Body of pancreas (tissue), 4 donors: ENCODE data around the gene FBLN2. TPM values are rescaled to one million over a fixed set of nuclear protein-coding genes. Genes with fewer than 3 reads are reported as not detected.

Experiments used
- ATAC-seq: fragments of 150-250 bp; one replicate; pipeline ENCODE4 v1.9.1; 2016
- DNase-seq, 4 donors: peaks; one replicate each; pipeline ENCODE4 v3.0.0-alpha.2; 2019
- H3K27ac ChIP-seq, 4 donors: fragments of 200-600 bp; sonication (generic); 1 replicate in 3 of 4; 2 replicates in 1 of 4; pipeline versions ENCODE4 v1.5.1 to v1.6.1; 2016 to 2019; ENCODE audit warnings: mild to moderate bottlenecking in 1 of 4, mixed read lengths in 1 of 4, moderate library complexity in 1 of 4
- H3K27me3 ChIP-seq, 2 donors: fragments of 200-600 bp; sonication (generic); one replicate each; pipeline ENCODE4 v1.6.0; 2016; ENCODE audit warnings: mild to moderate bottlenecking in 1 of 2
- H3K36me3 ChIP-seq, 2 donors: fragments of 200-600 bp; sonication (generic); replicated peaks in 1 of 2; 2 replicates each; pipeline ENCODE4 v1.5.1; 2016; ENCODE audit warnings: low read depth in 2 of 2; ENCODE audit not compliant: insufficient read depth in 1 of 2
- H3K4me1 ChIP-seq: fragments of 200-600 bp; sonication (generic); one replicate; pipeline ENCODE4 v1.6.0; 2016
- H3K4me3 ChIP-seq, 2 donors: fragments of 200-600 bp; sonication (generic); 1 replicate in 1 of 2; 2 replicates in 1 of 2; pipeline ENCODE4 v1.5.1; 2016 to 2019
- H3K9me3 ChIP-seq, 3 donors: fragments of 200-600 bp; sonication (generic); 1 replicate in 2 of 3; 2 replicates in 1 of 3; pipeline ENCODE4 v1.5.1; 2016
- POLR2A ChIP-seq, 3 donors: fragments of 450-650 bp; IDR thresholded peaks; one replicate each; pipeline ENCODE4 v1.6.1; 2016; ENCODE audit warnings: antibody characterized with exemption in 3 of 3, mild to moderate bottlenecking in 2 of 3
- WGBS, 2 donors: methylation state at CpG; one replicate each; pipeline ENCODE4 v1.1.5; 2017; 5-methylcytosine and 5-hydroxymethylcytosine counted together
- intact Hi-C: fragments of 100-400 bp; cut with DNase I; formaldehyde crosslinking; loops from one replicate; pipeline ENCODE4 v1.15.1; 2023
- total RNA-seq, 2 donors: library from RNA; depleted of rRNA; stranded (reverse); fragments of >200 nt; gene quantifications; one replicate each; pipeline ENCODE4 v1.1.0, GENCODE V29; 2016
- TF ChIP-seq, protein P1 (sequence below), 7 experiments: fragments of 450-650 bp in 4 of 7; fragments of 200-600 bp in 3 of 7; sonication (generic) in 3 of 7; IDR thresholded peaks; one replicate each; pipeline ENCODE4 v1.5.1; 2016 to 2019; ENCODE audit warnings: antibody characterized with exemption in 7 of 7

The FBLN2 gene
- total RNA-seq, 2 donors from 2014 or later: 18.9 to 54.7 TPM

DNA sequence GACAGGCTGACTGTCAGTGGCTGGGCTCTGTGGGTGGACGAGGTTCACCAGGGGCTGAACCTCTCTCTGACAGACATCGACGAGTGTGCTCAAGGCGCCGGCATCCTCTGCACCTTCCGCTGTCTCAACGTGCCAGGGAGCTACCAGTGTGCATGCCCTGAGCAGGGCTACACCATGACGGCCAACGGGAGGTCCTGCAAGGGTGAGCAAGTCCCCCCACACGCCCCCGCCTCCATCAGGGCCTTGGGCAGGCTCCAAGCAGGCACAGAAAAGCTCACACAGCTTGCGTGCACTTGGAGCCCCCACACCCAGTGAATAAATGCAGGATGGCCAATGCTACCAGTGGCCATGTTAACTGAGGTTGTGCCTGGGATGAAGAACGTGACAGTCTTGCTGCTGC is 82.3 kb downstream of the FBLN2 start:
- DNase-seq (no peak), ATAC-seq (no peak)
- WGBS, 2 donors: 72 to 78% methylated on average over 7 to 13 of the region's 13 CpGs
- Histone ChIP-seq H3K4me1 (no peaks in the 10 kb centered on the region), H3K27me3 (no peaks in the 10 kb centered on the region), H3K36me3 (no peaks in the 10 kb centered on the region), H3K9me3 (no peaks in the 10 kb centered on the region), H3K27ac (no peak overlapping the region), H3K4me3 (no peak overlapping the region)
- intact Hi-C loops: no loop called here
- no peak for TF ChIP-seq POLR2A (IDR thresholded peaks at IDR 0.05)
- TF ChIP-seq, protein P1, sequence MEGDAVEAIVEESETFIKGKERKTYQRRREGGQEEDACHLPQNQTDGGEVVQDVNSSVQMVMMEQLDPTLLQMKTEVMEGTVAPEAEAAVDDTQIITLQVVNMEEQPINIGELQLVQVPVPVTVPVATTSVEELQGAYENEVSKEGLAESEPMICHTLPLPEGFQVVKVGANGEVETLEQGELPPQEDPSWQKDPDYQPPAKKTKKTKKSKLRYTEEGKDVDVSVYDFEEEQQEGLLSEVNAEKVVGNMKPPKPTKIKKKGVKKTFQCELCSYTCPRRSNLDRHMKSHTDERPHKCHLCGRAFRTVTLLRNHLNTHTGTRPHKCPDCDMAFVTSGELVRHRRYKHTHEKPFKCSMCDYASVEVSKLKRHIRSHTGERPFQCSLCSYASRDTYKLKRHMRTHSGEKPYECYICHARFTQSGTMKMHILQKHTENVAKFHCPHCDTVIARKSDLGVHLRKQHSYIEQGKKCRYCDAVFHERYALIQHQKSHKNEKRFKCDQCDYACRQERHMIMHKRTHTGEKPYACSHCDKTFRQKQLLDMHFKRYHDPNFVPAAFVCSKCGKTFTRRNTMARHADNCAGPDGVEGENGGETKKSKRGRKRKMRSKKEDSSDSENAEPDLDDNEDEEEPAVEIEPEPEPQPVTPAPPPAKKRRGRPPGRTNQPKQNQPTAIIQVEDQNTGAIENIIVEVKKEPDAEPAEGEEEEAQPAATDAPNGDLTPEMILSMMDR (IDR thresholded peaks at IDR 0.05): no peak

DNA sequence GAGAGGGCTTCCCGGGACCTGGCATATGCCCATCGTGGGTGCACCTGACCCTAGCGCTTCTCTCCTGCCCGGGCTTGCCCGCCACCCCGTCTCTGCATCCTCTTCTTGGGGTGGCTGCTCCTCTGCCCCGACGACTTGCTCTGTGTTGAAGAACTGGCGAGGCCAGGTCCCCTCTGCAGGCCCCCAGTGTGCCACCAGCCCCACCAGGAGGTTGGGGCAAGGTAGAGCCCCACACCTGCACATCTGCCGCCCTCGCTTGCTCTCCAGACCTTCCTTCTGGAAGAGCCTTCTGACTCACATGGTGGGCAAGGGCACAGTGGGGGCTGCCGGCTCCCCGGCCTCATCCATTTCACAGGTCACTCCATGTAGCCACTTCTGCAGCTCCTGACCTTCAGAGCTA is 84.3 kb downstream of the FBLN2 start:
- H3K4me3 ChIP-seq: no peak overlapping the region
- intact Hi-C loops: no loop called here
- H3K27me3 ChIP-seq: no peaks in the 10 kb centered on the region
- no peaks in the 10 kb centered on the region for H3K36me3 ChIP-seq
- no peak for TF ChIP-seq POLR2A (IDR thresholded peaks at IDR 0.05)
- TF ChIP-seq, protein P1 (IDR thresholded peaks at IDR 0.05): no peak
- no peak overlapping the region for H3K27ac ChIP-seq
- H3K9me3 ChIP-seq: no peaks in the 10 kb centered on the region
- 92 to 96% methylated on average over 11 to 13 of the region's 13 CpGs for WGBS, 2 donors
- DNase-seq (no peak), ATAC-seq (no peak)
- no peaks in the 10 kb centered on the region for H3K4me1 ChIP-seq

DNA sequence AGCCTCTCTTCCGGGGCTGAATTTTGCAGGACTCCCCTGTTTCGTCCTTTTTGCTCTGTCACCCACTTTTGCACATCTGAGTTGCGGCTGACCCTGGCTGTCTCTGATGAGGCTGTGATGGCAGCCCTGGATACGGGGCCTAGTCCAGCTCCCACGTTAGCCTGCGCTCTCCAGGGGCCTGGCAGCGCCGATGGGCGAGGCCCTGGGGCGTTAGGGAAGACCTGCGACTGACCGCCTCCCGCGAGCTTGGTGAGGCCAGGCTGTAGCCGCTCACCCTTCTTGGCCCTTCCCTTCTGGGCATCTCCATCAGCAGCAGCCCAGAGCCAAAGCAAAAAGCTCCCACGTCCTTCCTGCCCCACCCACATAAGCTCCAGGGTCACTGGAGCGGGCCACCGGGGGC is 85.2 kb downstream of the FBLN2 start:
- DNase-seq: no peak
- ATAC-seq: no peak
- no peaks in the 10 kb centered on the region for H3K4me1 ChIP-seq
- intact Hi-C loops: no loop called here
- H3K36me3 ChIP-seq: no peaks in the 10 kb centered on the region
- 84 to 89% methylated on average over 12 to 16 of the region's 18 CpGs for WGBS, 2 donors
- no peaks in the 10 kb centered on the region for H3K27me3 ChIP-seq
- H3K4me3 ChIP-seq: no peak overlapping the region
- H3K27ac ChIP-seq: no peak overlapping the region
- H3K9me3 ChIP-seq: no peaks in the 10 kb centered on the region
- no peak for TF ChIP-seq POLR2A (IDR thresholded peaks at IDR 0.05)
- TF ChIP-seq, protein P1 (IDR thresholded peaks at IDR 0.05): no peak

DNA sequence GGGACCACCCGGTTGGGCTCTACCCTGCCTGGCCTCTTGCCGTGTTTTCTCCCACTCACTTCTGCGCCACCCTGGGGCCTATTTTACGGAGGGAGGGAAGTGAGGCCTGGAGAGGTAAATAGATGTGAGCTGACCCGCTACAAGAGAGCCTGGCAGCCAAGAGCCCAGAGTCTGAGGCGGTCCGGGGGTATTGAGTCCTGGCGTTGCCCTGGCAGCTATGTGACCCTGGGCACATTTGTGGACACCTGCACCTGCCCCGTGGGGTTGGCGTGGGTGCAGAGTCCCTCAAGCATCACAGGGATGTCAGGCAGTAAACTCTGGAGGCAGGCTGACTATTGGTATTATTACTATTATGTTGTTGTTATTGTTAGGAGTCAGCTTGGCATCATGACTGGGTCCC is 85.7 kb downstream of the FBLN2 start:
- no peak overlapping the region for H3K27ac ChIP-seq
- no peaks in the 10 kb centered on the region for H3K9me3 ChIP-seq
- H3K4me1 ChIP-seq: no peaks in the 10 kb centered on the region
- H3K36me3 ChIP-seq: no peaks in the 10 kb centered on the region
- H3K4me3 ChIP-seq: no peak overlapping the region
- TF ChIP-seq, protein P1 (IDR thresholded peaks at IDR 0.05): no peak
- no peak for TF ChIP-seq POLR2A (IDR thresholded peaks at IDR 0.05)
- DNase-seq (no peak), ATAC-seq (no peak)
- WGBS, 2 donors: 63 to 79% methylated on average over 2 to 10 of the region's 10 CpGs
- intact Hi-C loops: no loop called here
- no peaks in the 10 kb centered on the region for H3K27me3 ChIP-seq

DNA sequence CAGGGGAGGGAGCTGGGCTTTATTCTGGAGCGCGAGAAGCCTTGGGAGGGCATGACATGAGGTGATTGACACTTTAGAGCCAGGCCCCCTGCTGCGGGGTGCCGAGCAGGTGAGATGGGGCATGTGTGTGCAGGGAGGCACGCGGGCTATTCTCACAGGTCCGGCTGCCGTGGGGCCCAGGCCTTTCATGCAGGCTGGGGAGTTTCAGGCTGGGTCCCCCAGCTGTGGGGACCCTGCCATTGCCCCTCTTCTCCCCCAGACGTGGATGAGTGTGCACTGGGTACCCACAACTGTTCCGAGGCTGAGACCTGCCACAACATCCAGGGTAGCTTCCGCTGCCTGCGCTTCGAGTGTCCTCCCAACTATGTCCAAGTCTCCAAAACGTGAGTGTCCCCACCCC is 87.3 kb downstream of the FBLN2 start:
- Histone ChIP-seq H3K27me3 (no peaks in the 10 kb centered on the region), H3K36me3 (no peaks in the 10 kb centered on the region), H3K27ac (no peak overlapping the region), H3K4me3 (no peak overlapping the region), H3K9me3 (no peaks in the 10 kb centered on the region), H3K4me1 (no peaks in the 10 kb centered on the region)
- no peak for DNase-seq
- 46 to 76% methylated on average over 4 to 12 of the region's 14 CpGs for WGBS, 2 donors
- intact Hi-C loops: no loop called here
- TF ChIP-seq, protein P1 (IDR thresholded peaks at IDR 0.05): no peak
- no peak for TF ChIP-seq POLR2A (IDR thresholded peaks at IDR 0.05)
- ATAC-seq: no peak
